Measurements from ENCODE around the gene PIK3CB.

DNA sequence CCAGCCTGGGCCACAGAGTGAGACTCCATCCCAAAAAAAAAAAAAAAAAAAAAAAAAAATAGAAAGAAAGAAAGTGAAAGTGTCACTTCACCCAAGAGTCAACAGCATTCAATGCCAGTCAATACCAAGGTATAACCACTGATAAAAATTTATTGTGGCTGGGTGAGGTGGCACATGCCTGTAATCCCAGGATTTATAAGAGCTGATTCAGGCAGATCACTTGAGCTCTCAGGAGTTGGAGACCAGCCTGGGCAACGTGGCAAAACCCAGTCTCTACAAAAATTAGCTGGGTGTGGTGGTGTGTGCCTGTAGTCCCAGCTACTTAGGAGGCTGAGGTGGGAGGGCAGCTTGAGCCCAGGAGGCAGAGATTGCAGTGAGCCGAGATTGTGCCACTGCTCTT lies 46.5 kb upstream of the PIK3CB start:
- TF ChIP-seq GATA2 (IDR thresholded peaks at IDR 0.05; ENCODE audit: low read depth, low read length) (no peak), GATA3 (IDR thresholded peaks at IDR 0.05; ENCODE audit: low read depth, low read length) (no peak)
